Gastrocnemius medialis (tissue), 4 donors: Measurements from ENCODE around the gene AEBP1. TPM values are rescaled to one million over a fixed set of nuclear protein-coding genes. Genes with fewer than 3 reads are reported as not detected.

Source experiments
- ATAC-seq, 2 donors: fragments of 150-250 bp; one replicate each; pipeline ENCODE4 v1.9.1; 2016
- DNase-seq, 2 donors: peaks; one replicate each; pipeline ENCODE4 v3.0.0-alpha.2; 2019
- H3K27ac ChIP-seq, 4 donors: fragments of 200-600 bp; sonication (generic); 1 replicate in 1 of 4; 2 replicates in 3 of 4; pipeline ENCODE4 v1.5.1; 2016 to 2018; ENCODE audit warnings: mild to moderate bottlenecking in 2 of 4, moderate library complexity in 1 of 4
- H3K27me3 ChIP-seq, 3 donors: fragments of 200-600 bp; sonication (generic) in 2 of 3; 1 replicate in 1 of 3; 2 replicates in 2 of 3; pipeline versions ENCODE4 v1.5.1 to v1.6.0; 2016 to 2019; ENCODE audit warnings: mild to moderate bottlenecking in 1 of 3, moderate library complexity in 1 of 3
- H3K36me3 ChIP-seq, 2 donors: fragments of 200-600 bp; sonication (generic) in 1 of 2; one replicate each; pipeline ENCODE4 v1.5.1; 2017 to 2018
- H3K4me1 ChIP-seq, 2 donors: fragments of 200-600 bp; sonication (generic) in 1 of 2; one replicate each; pipeline ENCODE4 v1.5.1; 2016 to 2017; ENCODE audit warnings: mild to moderate bottlenecking in 2 of 2
- H3K4me3 ChIP-seq, 4 donors: fragments of 200-600 bp; sonication (generic) in 3 of 4; 1 replicate in 1 of 4; 2 replicates in 3 of 4; pipeline ENCODE4 v1.5.1; 2016 to 2019; ENCODE audit warnings: mild to moderate bottlenecking in 2 of 4
- H3K9me3 ChIP-seq, 3 donors: fragments of 200-600 bp; sonication (generic) in 2 of 3; 1 replicate in 1 of 3; 2 replicates in 2 of 3; pipeline ENCODE4 v1.5.1; 2016 to 2019
- POLR2A ChIP-seq, 2 donors: fragments of 450-650 bp; IDR thresholded peaks; one replicate each; pipeline ENCODE4 v1.6.1; 2017; ENCODE audit warnings: antibody characterized with exemption in 2 of 2, mild to moderate bottlenecking in 2 of 2, moderate library complexity in 2 of 2
- in situ Hi-C, 4 donors: fragments of 200-750 bp; cut with MboI; loops; one replicate each; pipeline versions ENCODE4 v1.15.0 to v1.8.0; 2017; ENCODE audit warnings: low sequenced_read_pairs in 4 of 4
- intact Hi-C: fragments of 100-400 bp; cut with DNase I; formaldehyde crosslinking; loops from one replicate; pipeline ENCODE4 v1.15.1; 2023; ENCODE audit warnings: low total_unique reads
- total RNA-seq, 4 donors: library from RNA; depleted of rRNA; stranded (reverse); fragments of >200 nt; gene quantifications; one replicate each; pipeline versions ENCODE4 v1.1.0 to v1.2.3, GENCODE V29; 2016
- TF ChIP-seq, protein P1 (sequence below), 5 experiments: fragments of 450-650 bp in 3 of 5; fragments of 200-600 bp in 2 of 5; sonication (generic) in 2 of 5; IDR thresholded peaks in 4 of 5; conservative IDR thresholded peaks in 1 of 5; 1 replicate in 4 of 5; 2 replicates in 1 of 5; pipeline ENCODE4 v1.5.1; 2016 to 2019; ENCODE audit warnings: antibody characterized with exemption in 5 of 5, mild to moderate bottlenecking in 3 of 5, moderate library complexity in 3 of 5

Gene AEBP1
- total RNA-seq, 4 donors from 2014 or later: 5.8 to 23.6 (median 15.9) TPM

- DNase-seq: no peak
- H3K27me3 ChIP-seq: peaks cover 8 to 10% (median 9%) of the 10 kb centered on the region in 3 donors
- TF ChIP-seq, protein P1, sequence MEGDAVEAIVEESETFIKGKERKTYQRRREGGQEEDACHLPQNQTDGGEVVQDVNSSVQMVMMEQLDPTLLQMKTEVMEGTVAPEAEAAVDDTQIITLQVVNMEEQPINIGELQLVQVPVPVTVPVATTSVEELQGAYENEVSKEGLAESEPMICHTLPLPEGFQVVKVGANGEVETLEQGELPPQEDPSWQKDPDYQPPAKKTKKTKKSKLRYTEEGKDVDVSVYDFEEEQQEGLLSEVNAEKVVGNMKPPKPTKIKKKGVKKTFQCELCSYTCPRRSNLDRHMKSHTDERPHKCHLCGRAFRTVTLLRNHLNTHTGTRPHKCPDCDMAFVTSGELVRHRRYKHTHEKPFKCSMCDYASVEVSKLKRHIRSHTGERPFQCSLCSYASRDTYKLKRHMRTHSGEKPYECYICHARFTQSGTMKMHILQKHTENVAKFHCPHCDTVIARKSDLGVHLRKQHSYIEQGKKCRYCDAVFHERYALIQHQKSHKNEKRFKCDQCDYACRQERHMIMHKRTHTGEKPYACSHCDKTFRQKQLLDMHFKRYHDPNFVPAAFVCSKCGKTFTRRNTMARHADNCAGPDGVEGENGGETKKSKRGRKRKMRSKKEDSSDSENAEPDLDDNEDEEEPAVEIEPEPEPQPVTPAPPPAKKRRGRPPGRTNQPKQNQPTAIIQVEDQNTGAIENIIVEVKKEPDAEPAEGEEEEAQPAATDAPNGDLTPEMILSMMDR (IDR thresholded peaks at IDR 0.05 in 4 of 5, conservative IDR thresholded peaks at IDR 0.05 in 1 of 5): no peak
- no peak for TF ChIP-seq POLR2A (IDR thresholded peaks at IDR 0.05)
- peak overlapping the region in 3 of 4 donors; percentile 4 to 52 (median 23) for H3K27ac ChIP-seq
- in situ Hi-C loops: no loop called here
- H3K36me3 ChIP-seq: no peaks in the 10 kb centered on the region
- H3K9me3 ChIP-seq: no peaks in the 10 kb centered on the region
- intact Hi-C loops: no loop called here
- H3K4me3 ChIP-seq: no peak overlapping the region
- peaks cover 0 to 8% of the 10 kb centered on the region in 2 donors for H3K4me1 ChIP-seq
- ATAC-seq: no peak
These were observed 2.7 kb upstream of the AEBP1 start for GRCh38 chr7:44101303-44101965.

- H3K36me3 ChIP-seq: no peaks in the 10 kb centered on the region
- peaks cover 8 to 10% (median 9%) of the 10 kb centered on the region in 3 donors for H3K27me3 ChIP-seq
- H3K27ac ChIP-seq: peak overlapping the region in 3 of 4 donors; percentile 9 to 52 (median 29)
- no peaks in the 10 kb centered on the region for H3K9me3 ChIP-seq
- no peak overlapping the region for H3K4me3 ChIP-seq
- TF ChIP-seq POLR2A (IDR thresholded peaks at IDR 0.05): no peak
- TF ChIP-seq, protein P1 (IDR thresholded peaks at IDR 0.05 in 4 of 5, conservative IDR thresholded peaks at IDR 0.05 in 1 of 5): no peak
- H3K4me1 ChIP-seq: peaks cover 0 to 8% of the 10 kb centered on the region in 2 donors
- DNase-seq (no peak), ATAC-seq (no peak)
- intact Hi-C loops (no loop called here), in situ Hi-C loops (no loop called here)
These were observed 1.9 kb upstream of the AEBP1 start for GRCh38 chr7:44101966-44102845.

DNA sequence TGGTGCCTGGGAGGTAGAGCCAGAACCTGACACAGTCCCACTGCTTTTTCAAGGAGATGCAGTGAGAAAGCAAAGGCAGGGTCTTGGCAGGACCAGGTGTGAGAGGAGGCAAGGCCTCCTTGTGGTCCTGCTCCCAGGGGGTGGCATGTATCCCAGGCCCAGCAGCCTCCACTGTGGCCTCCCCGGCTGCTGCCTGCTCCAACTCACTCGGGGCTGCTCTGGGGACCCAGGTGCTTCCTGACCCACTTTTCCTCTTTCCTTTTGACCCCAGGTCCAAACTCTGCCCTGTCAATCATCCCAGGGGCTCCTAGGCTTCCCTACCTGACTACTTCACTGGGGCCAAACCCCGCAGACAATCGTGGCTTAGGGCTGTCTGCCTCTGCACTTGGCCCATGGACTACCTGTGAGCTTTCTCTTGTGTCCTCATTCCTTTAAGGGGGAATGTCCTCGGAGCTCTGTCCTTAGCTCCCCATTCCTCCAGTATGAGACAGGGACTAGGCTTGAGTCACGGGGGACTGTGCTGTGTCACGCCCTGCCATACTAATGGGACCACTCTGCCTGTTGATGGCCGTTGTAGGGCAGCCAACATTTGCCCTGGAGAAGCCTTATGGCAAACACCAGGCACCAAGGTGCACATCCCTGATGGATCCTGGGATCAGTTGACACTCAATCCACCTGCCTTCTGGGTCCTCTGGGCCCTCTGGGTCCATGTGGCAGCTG lies 1.1 kb upstream of the AEBP1 start:
- no peak for ATAC-seq
- Histone ChIP-seq H3K27me3 (peaks cover 8 to 10% (median 9%) of the 10 kb centered on the region in 3 donors), H3K4me3 (no peak overlapping the region), H3K9me3 (no peaks in the 10 kb centered on the region), H3K27ac (peak overlapping the region in 2 of 4 donors; percentile 20 to 43), H3K36me3 (no peaks in the 10 kb centered on the region), H3K4me1 (peaks cover 0 to 8% of the 10 kb centered on the region in 2 donors)
- TF ChIP-seq, protein P1 (IDR thresholded peaks at IDR 0.05 in 4 of 5, conservative IDR thresholded peaks at IDR 0.05 in 1 of 5): no peak
- no peak for TF ChIP-seq POLR2A (IDR thresholded peaks at IDR 0.05)
- no peak for DNase-seq
- intact Hi-C loops: no loop called here
- in situ Hi-C loops: no loop called here

DNA sequence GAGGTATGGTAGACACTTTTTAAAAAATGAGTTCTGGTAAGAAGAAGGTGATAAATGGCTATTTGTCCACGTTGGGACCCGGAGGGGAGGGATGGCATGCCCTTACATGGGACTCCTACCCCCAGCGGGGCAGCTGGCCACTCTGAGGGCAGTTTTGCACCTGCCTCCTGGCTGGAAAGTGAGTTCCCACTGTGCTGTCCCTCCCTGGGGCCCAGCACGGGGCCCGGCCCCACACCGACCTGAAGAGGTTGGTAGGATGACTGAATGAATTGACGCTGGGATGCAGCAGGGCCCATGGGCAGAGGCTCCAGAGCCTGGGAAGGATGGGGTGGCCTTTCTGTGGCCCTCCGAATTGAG lies 601 bp upstream of the AEBP1 start:
- no peaks in the 10 kb centered on the region for H3K36me3 ChIP-seq
- ATAC-seq: no peak
- peak overlapping the region in 3 of 4 donors; percentile 0 to 43 (median 20) for H3K27ac ChIP-seq
- intact Hi-C loops: no loop called here
- peak overlapping the region in 1 of 4 donors; percentile 50 for H3K4me3 ChIP-seq
- no peak for DNase-seq
- TF ChIP-seq POLR2A (IDR thresholded peaks at IDR 0.05): no peak
- TF ChIP-seq, protein P1 (IDR thresholded peaks at IDR 0.05 in 4 of 5, conservative IDR thresholded peaks at IDR 0.05 in 1 of 5): no peak
- no peaks in the 10 kb centered on the region for H3K9me3 ChIP-seq
- H3K27me3 ChIP-seq: peaks cover 8 to 10% (median 9%) of the 10 kb centered on the region in 3 donors
- in situ Hi-C loops: no loop called here
- H3K4me1 ChIP-seq: peaks cover 0 to 8% of the 10 kb centered on the region in 2 donors
